SK-N-SH (cell line): Measurements from ENCODE around the gene MGAM2. TPM values are rescaled to one million over a fixed set of nuclear protein-coding genes. Genes with fewer than 3 reads are reported as not detected.

Experiments
- CTCF ChIA-PET: fragments of 300-600, 350-600 bp; formaldehyde crosslinking; extraction: SDS; loops from one replicate; lab custom pipeline; 2021; lab: Yijun Ruan, JAX
- POLR2A ChIA-PET: fragments of 350-600 bp; sonication (Branson Sonifier 250); formaldehyde crosslinking; extraction: SDS; loops from one replicate; lab custom pipeline; 2020; ENCODE audit warnings: antibody characterized with exemption, inconsistent platforms; lab: Yijun Ruan, JAX
- DNase-seq: peaks from one replicate; pipeline ENCODE4 v3.0.0; 2012
- H2AFZ ChIP-seq: fragments of 200-600 bp; sonication (generic); 2 replicates; pipeline ENCODE4 v1.8.1; 2016; ENCODE audit warnings: antibody characterized with exemption, mild to moderate bottlenecking, low read depth
- H3F3A ChIP-seq: fragments of 200-600 bp; sonication (generic); replicated peaks from 2 replicates; pipeline ENCODE3; 2016; ENCODE audit warnings: antibody characterized with exemption, mild to moderate bottlenecking; ENCODE audit not compliant: insufficient read depth
- H3K27ac ChIP-seq, 2 experiments: fragments of 200-500 bp in 1 of 2; fragments of 200-600 bp in 1 of 2; sonication (Bioruptor generic) in 1 of 2; sonication (generic), shearing (Covaris generic) in 1 of 2; 2 replicates each; pipeline versions ENCODE4 v1.5.1 to v1.6.1; 2014 to 2016; ENCODE audit warnings: low read depth in 2 of 2, inconsistent platforms in 1 of 2, low read length in 1 of 2, mild to moderate bottlenecking in 1 of 2, mixed read lengths in 1 of 2
- H3K27me3 ChIP-seq: fragments of 200-600 bp; sonication (generic), shearing (Covaris generic); 2 replicates; pipeline ENCODE4 v1.6.1; 2016; ENCODE audit warnings: mixed run types; ENCODE audit not compliant: insufficient read depth
- H3K36me3 ChIP-seq, 2 experiments: fragments of 200-500 bp in 1 of 2; fragments of 200-600 bp in 1 of 2; sonication (Bioruptor generic) in 1 of 2; sonication (generic) in 1 of 2; replicated peaks in 1 of 2; 2 replicates each; pipeline versions ENCODE3 to v1.5.1; 2014 to 2016; ENCODE audit warnings: low read length in 1 of 2, mild to moderate bottlenecking in 1 of 2; ENCODE audit not compliant: insufficient read depth in 2 of 2, control insufficient read depth in 1 of 2
- H3K4me1 ChIP-seq, 2 experiments: fragments of 200-500 bp in 1 of 2; fragments of 200-600 bp in 1 of 2; sonication (Bioruptor generic) in 1 of 2; sonication (generic), shearing (Covaris generic) in 1 of 2; 2 replicates each; pipeline versions ENCODE4 v1.5.1 to v1.6.1; 2014 to 2016; ENCODE audit warnings: low read depth in 1 of 2, low read length in 1 of 2, mixed run types in 1 of 2; ENCODE audit not compliant: insufficient read depth in 2 of 2, control insufficient read depth in 1 of 2
- H3K4me2 ChIP-seq: fragments of 200-600 bp; sonication (generic), shearing (Covaris generic); 2 replicates; pipeline ENCODE4 v1.6.1; 2017; ENCODE audit warnings: mixed run types
- H3K4me3 ChIP-seq, 2 experiments: fragments of 200-500 bp in 1 of 2; fragments of 200-600 bp in 1 of 2; sonication (Bioruptor generic) in 1 of 2; sonication (generic), shearing (Covaris generic) in 1 of 2; 2 replicates each; pipeline versions ENCODE4 v1.5.1 to v1.8.1; 2014 to 2016; ENCODE audit warnings: low read depth in 2 of 2, inconsistent platforms in 1 of 2, low read length in 1 of 2, mild to moderate bottlenecking in 1 of 2, mixed read lengths in 1 of 2, moderate library complexity in 1 of 2
- H3K79me2 ChIP-seq: fragments of 200-600 bp; sonication (generic); 2 replicates; pipeline ENCODE4 v1.8.1; 2017; ENCODE audit warnings: mild to moderate bottlenecking; ENCODE audit not compliant: insufficient read depth
- H3K9ac ChIP-seq: fragments of 200-600 bp; sonication (generic); 2 replicates; pipeline ENCODE4 v1.6.1; 2017; ENCODE audit warnings: mixed run types
- H3K9me2 ChIP-seq: fragments of 200-600 bp; sonication (generic); 2 replicates; pipeline ENCODE4 v1.6.1; 2017; ENCODE audit warnings: mixed run types
- H3K9me3 ChIP-seq: fragments of 200-600 bp; sonication (generic); 2 replicates; pipeline ENCODE4 v1.6.1; 2017; ENCODE audit warnings: mixed run types, mild to moderate bottlenecking, moderate library complexity
- H4K20me1 ChIP-seq: fragments of 200-600 bp; sonication (generic); 2 replicates; pipeline ENCODE4 v1.6.1; 2017; ENCODE audit warnings: mild to moderate bottlenecking, mixed run types; ENCODE audit not compliant: insufficient read depth
- CHD2 ChIP-seq: fragments of 150-350 bp; IDR thresholded peaks from 2 replicates; pipeline ENCODE4 v1.6.1; 2018; ENCODE audit warnings: low read length; ENCODE audit not compliant: partially characterized antibody
- ELF1 ChIP-seq: IDR thresholded peaks from 2 replicates; pipeline ENCODE4 v1.4.0; 2012
- EP300 ChIP-seq, 2 experiments: IDR thresholded peaks; 2 replicates each; pipeline versions ENCODE4 v1.4.0 to v1.6.1; 2012; ENCODE audit warnings: borderline replicate concordance in 1 of 2, low read depth in 1 of 2, low read length in 1 of 2
- EZH2phosphoT487 ChIP-seq: fragments of 200-600 bp; sonication (generic); IDR thresholded peaks from 2 replicates; pipeline ENCODE4 v1.6.1; 2017; ENCODE audit warnings: low read depth, mixed run types, mild to moderate bottlenecking, antibody characterized with exemption, moderate library complexity, borderline replicate concordance
- GATA2 ChIP-seq: sonication (generic); formaldehyde crosslinking; IDR thresholded peaks from 2 replicates; pipeline ENCODE4 v1.5.0; 2020; ENCODE audit warnings: mild to moderate bottlenecking, missing genetic modification reagents
- JUND ChIP-seq: IDR thresholded peaks from 2 replicates; pipeline ENCODE4 v1.4.0; 2012
- MXI1 ChIP-seq: IDR thresholded peaks from 2 replicates; pipeline ENCODE4 v1.6.1; 2012; ENCODE audit warnings: mild to moderate bottlenecking, low read depth, low read length, improper control_type of control experiment
- NFIC ChIP-seq: IDR thresholded peaks from 2 replicates; pipeline ENCODE4 v1.4.0; 2012; ENCODE audit warnings: borderline replicate concordance
- POLR2AphosphoS5 ChIP-seq: IDR thresholded peaks from 2 replicates; pipeline ENCODE4 v1.6.1; 2012; ENCODE audit warnings: low read depth, low read length
- RAD21 ChIP-seq: IDR thresholded peaks from 2 replicates; pipeline ENCODE4 v1.6.1; 2012; ENCODE audit warnings: mild to moderate bottlenecking, low read length
- RCOR1 ChIP-seq: fragments of 150-350 bp; IDR thresholded peaks from 2 replicates; pipeline ENCODE4 v1.6.1; 2017; ENCODE audit warnings: antibody characterized with exemption, low read length
- RFX5 ChIP-seq: IDR thresholded peaks from 2 replicates; pipeline ENCODE4 v1.6.1; 2012; ENCODE audit warnings: mild to moderate bottlenecking, improper control_type of control experiment, low read length
- SIN3A ChIP-seq: IDR thresholded peaks from 2 replicates; pipeline ENCODE4 v1.6.1; 2012; ENCODE audit warnings: low read depth, mild to moderate bottlenecking, low read length, moderate library complexity, borderline replicate concordance
- YY1 ChIP-seq: IDR thresholded peaks from 2 replicates; pipeline ENCODE4 v1.4.0; 2012; ENCODE audit warnings: low read depth, mild to moderate bottlenecking
- WGBS: methylation state at CpG from one replicate; pipeline ENCODE4 v1.1.6; 2017; ENCODE audit warnings: low lambda C conversion rate; 5-methylcytosine and 5-hydroxymethylcytosine counted together
- polyA plus RNA-seq, 3 experiments: library from polyadenylated mRNA; depleted of rRNA; stranded (reverse); fragments of >200 nt; gene quantifications; 2 replicates each; pipeline ENCODE4 v1.2.3, GENCODE V29; 2012
- TF ChIP-seq, protein P1 (sequence below): fragments of 200-600 bp; sonication (generic); IDR thresholded peaks from 2 replicates; pipeline ENCODE4 v1.6.1; 2017; ENCODE audit warnings: antibody characterized with exemption, mild to moderate bottlenecking, moderate library complexity
- TF ChIP-seq, protein P2 (sequence below): IDR thresholded peaks from 2 replicates; pipeline ENCODE4 v1.4.0; 2012; ENCODE audit warnings: low read depth
- TF ChIP-seq, protein P3 (sequence below): fragments of 150-350 bp; IDR thresholded peaks from 2 replicates; pipeline ENCODE4 v1.6.1; 2017; ENCODE audit warnings: antibody characterized with exemption, low read length, low read depth, borderline replicate concordance
- TF ChIP-seq, protein P4 (sequence below): IDR thresholded peaks from 2 replicates; pipeline ENCODE4 v1.6.1; 2012; ENCODE audit warnings: mild to moderate bottlenecking, low read depth, low read length, moderate library complexity

The MGAM2 gene
- polyA plus RNA-seq, 1 of the 3 experiments (the other 2 are of a cell fraction): not detected

DNA sequence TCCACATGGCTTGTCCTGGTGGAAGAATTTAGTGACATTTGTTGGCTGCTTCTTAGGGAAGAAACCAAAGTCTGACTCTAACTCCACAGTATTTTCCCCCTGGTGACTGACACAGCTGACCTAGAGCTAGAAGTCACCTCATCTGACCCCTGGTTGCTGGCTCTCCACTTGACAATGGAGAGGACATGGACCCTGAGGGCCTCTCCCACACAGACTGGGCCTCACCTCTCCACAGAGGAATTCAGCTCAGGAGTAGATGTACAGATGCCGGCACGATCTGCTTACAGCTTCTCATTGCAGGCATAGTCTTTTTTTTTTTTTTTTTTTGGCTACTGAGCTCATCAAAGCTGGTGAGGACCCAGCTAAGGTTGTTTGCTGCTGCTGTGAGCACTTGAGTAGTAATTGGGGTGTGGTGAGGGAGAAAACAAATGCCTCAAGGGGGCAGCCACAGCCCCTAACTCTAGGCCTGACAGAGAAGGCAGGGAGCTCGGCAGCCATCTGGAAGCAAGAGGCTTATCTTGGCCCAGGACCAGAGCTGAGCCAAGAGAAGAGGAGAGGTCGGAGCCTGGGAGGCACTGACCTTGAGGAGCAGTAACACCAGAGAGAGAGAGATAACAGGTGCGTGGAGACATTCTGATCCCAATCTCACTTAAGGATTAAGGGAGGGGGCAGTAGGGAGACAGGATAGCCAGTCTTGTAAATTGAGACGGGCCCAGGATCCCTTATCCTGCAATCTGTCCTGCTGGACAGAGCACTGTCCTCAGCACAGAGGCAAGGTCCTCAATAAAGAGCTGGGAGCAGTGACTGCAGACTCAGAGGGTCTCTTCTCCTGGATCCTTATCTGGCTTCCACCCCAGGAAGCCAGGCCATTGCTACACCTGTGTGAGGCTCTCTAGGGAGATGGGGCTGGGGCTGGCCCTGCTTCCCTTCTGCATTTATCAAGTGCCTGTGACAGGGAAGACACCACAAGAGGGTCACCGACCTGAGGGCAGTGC is 136.9 kb downstream of the MGAM2 start:
- WGBS: 15% methylated on average over 7 of the region's 7 CpGs
- no peak overlapping the region for H3K4me2 ChIP-seq
- H3F3A ChIP-seq: no peaks in the 10 kb centered on the region
- no peak for DNase-seq
- no peak overlapping the region for H3K4me3 ChIP-seq
- CTCF ChIA-PET: no interaction called here
- TF ChIP-seq, protein P1, sequence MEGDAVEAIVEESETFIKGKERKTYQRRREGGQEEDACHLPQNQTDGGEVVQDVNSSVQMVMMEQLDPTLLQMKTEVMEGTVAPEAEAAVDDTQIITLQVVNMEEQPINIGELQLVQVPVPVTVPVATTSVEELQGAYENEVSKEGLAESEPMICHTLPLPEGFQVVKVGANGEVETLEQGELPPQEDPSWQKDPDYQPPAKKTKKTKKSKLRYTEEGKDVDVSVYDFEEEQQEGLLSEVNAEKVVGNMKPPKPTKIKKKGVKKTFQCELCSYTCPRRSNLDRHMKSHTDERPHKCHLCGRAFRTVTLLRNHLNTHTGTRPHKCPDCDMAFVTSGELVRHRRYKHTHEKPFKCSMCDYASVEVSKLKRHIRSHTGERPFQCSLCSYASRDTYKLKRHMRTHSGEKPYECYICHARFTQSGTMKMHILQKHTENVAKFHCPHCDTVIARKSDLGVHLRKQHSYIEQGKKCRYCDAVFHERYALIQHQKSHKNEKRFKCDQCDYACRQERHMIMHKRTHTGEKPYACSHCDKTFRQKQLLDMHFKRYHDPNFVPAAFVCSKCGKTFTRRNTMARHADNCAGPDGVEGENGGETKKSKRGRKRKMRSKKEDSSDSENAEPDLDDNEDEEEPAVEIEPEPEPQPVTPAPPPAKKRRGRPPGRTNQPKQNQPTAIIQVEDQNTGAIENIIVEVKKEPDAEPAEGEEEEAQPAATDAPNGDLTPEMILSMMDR: no peak
- TF ChIP-seq GATA2 (CRISPR knock-in tag) (no peak), CHD2 (no peak), SIN3A (no peak), RFX5 (no peak), ELF1 (no peak), RAD21 (no peak), NFIC (no peak), RCOR1 (no peak), EP300 (IDR thresholded peaks at IDR 0.05; ENCODE audit: borderline replicate concordance in 1 of 2, low read depth in 1 of 2, low read length in 1 of 2) (no peak), EZH2phosphoT487 (no peak), JUND (no peak), MXI1 (no peak), YY1 (no peak), POLR2AphosphoS5 (no peak)
- TF ChIP-seq, protein P2, sequence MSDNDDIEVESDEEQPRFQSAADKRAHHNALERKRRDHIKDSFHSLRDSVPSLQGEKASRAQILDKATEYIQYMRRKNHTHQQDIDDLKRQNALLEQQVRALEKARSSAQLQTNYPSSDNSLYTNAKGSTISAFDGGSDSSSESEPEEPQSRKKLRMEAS: no peak
- TF ChIP-seq, protein P3, sequence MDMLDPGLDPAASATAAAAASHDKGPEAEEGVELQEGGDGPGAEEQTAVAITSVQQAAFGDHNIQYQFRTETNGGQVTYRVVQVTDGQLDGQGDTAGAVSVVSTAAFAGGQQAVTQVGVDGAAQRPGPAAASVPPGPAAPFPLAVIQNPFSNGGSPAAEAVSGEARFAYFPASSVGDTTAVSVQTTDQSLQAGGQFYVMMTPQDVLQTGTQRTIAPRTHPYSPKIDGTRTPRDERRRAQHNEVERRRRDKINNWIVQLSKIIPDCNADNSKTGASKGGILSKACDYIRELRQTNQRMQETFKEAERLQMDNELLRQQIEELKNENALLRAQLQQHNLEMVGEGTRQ: no peak
- TF ChIP-seq, protein P4, sequence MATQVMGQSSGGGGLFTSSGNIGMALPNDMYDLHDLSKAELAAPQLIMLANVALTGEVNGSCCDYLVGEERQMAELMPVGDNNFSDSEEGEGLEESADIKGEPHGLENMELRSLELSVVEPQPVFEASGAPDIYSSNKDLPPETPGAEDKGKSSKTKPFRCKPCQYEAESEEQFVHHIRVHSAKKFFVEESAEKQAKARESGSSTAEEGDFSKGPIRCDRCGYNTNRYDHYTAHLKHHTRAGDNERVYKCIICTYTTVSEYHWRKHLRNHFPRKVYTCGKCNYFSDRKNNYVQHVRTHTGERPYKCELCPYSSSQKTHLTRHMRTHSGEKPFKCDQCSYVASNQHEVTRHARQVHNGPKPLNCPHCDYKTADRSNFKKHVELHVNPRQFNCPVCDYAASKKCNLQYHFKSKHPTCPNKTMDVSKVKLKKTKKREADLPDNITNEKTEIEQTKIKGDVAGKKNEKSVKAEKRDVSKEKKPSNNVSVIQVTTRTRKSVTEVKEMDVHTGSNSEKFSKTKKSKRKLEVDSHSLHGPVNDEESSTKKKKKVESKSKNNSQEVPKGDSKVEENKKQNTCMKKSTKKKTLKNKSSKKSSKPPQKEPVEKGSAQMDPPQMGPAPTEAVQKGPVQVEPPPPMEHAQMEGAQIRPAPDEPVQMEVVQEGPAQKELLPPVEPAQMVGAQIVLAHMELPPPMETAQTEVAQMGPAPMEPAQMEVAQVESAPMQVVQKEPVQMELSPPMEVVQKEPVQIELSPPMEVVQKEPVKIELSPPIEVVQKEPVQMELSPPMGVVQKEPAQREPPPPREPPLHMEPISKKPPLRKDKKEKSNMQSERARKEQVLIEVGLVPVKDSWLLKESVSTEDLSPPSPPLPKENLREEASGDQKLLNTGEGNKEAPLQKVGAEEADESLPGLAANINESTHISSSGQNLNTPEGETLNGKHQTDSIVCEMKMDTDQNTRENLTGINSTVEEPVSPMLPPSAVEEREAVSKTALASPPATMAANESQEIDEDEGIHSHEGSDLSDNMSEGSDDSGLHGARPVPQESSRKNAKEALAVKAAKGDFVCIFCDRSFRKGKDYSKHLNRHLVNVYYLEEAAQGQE: no peak
- no peak overlapping the region for H3K27ac ChIP-seq
- H3K9me2 ChIP-seq: no peaks in the 10 kb centered on the region
- H3K4me1 ChIP-seq: no peaks in the 10 kb centered on the region
- H3K9me3 ChIP-seq: no peaks in the 10 kb centered on the region
- no peaks in the 10 kb centered on the region for H3K79me2 ChIP-seq
- H4K20me1 ChIP-seq: no peaks in the 10 kb centered on the region
- peaks cover 34% of the 10 kb centered on the region; the same call in 1 of the 2 replicates for H3K27me3 ChIP-seq
- no peaks in the 10 kb centered on the region for H3K36me3 ChIP-seq
- POLR2A ChIA-PET: no interaction called here
- no peak overlapping the region for H3K9ac ChIP-seq
- H2AFZ ChIP-seq: no peak overlapping the region
